Measurements from ENCODE around the gene SMCO1. TPM values are rescaled to one million over a fixed set of nuclear protein-coding genes. Genes with fewer than 3 reads are reported as not detected.
"Not testable (repeated sequence)": the region's sequence is repeated elsewhere in the genome, so short reads cannot be mapped to it uniquely, and the experiment has no call there.

The SMCO1 gene
- total RNA-seq, 3 donors from 2014 or later = not detected

- ATAC-seq (no peak), DNase-seq (no peak)
- Histone ChIP-seq H3K36me3 (ENCODE audit: low read depth) (no peaks in the 10 kb centered on the region), H3K4me3 (no peak overlapping the region), H3K4me1 (ENCODE audit: low read depth) (no peaks in the 10 kb centered on the region), H3K9me3 (no peaks in the 10 kb centered on the region)
- intact Hi-C loops (cut with DNase I, micrococcal nuclease) = no loop called here
- TF ChIP-seq, protein P1, sequence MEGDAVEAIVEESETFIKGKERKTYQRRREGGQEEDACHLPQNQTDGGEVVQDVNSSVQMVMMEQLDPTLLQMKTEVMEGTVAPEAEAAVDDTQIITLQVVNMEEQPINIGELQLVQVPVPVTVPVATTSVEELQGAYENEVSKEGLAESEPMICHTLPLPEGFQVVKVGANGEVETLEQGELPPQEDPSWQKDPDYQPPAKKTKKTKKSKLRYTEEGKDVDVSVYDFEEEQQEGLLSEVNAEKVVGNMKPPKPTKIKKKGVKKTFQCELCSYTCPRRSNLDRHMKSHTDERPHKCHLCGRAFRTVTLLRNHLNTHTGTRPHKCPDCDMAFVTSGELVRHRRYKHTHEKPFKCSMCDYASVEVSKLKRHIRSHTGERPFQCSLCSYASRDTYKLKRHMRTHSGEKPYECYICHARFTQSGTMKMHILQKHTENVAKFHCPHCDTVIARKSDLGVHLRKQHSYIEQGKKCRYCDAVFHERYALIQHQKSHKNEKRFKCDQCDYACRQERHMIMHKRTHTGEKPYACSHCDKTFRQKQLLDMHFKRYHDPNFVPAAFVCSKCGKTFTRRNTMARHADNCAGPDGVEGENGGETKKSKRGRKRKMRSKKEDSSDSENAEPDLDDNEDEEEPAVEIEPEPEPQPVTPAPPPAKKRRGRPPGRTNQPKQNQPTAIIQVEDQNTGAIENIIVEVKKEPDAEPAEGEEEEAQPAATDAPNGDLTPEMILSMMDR (IDR thresholded peaks at IDR 0.05) = no peak
Observed at GRCh38 chr3:196477678-196478077, 37.5 kb downstream of the SMCO1 start.

GRCh38 chr3:196472286-196472685 lies 42.9 kb downstream of the SMCO1 start:
- DNase-seq (no peak), ATAC-seq (no peak)
- Histone ChIP-seq H3K4me1 (ENCODE audit: low read depth) (no peaks in the 10 kb centered on the region), H3K36me3 (ENCODE audit: low read depth) (peaks cover 7% of the 10 kb centered on the region), H3K9me3 (no peaks in the 10 kb centered on the region), H3K4me3 (no peak overlapping the region)
- intact Hi-C loops (cut with DNase I, micrococcal nuclease) = no loop called here
- TF ChIP-seq, protein P1 (IDR thresholded peaks at IDR 0.05) = no peak

DNA sequence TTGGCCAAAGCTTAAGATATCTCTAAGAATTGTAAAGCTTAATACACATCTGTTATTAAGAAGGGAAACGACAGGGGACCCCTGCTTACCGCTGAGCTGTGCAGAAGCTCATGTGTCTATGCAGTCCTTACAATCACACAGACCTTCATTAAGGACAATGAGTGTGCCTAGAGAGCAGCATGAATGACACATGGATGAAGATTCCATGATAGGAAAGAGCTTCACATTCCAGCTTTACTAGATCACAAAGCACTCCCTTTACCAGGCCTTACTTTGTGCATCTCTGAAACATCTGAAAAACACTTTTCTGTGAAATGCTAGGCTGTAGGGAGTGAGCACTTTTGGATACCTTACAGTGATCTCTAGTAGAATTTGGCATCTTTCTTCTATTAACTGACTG lies 43.6 kb downstream of the SMCO1 start:
- DNase-seq = no peak
- intact Hi-C loops (cut with DNase I, micrococcal nuclease) = no loop called here
- H3K36me3 ChIP-seq (ENCODE audit: low read depth) = peaks cover 7% of the 10 kb centered on the region
- H3K4me1 ChIP-seq (ENCODE audit: low read depth) = no peaks in the 10 kb centered on the region
- no peak overlapping the region for H3K4me3 ChIP-seq
- no peak for ATAC-seq
- TF ChIP-seq, protein P1 (IDR thresholded peaks at IDR 0.05) = no peak
- no peaks in the 10 kb centered on the region for H3K9me3 ChIP-seq

DNA sequence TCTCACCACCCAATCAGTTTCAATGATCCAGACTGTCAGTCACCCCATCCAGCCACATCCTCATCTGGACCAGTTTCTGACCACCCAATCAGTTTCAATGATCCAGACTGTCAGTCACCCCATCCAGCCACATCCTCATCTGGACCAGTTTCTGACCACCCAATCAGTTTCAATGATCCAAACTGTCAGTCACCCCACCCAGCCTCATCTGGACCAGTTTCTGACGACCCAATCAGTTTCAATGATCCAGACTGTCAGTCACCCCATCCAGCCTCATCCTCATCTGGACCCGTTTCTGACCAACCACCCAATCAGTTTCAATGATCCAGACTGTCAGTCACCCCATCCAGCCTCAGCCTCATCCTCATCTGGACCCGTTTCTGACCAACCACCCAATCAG lies 45.0 kb downstream of the SMCO1 start:
- intact Hi-C loops (cut with DNase I, micrococcal nuclease); H3K4me3 ChIP-seq; H3K9me3 ChIP-seq; H3K4me1 ChIP-seq (ENCODE audit: low read depth); H3K36me3 ChIP-seq (ENCODE audit: low read depth); DNase-seq; ATAC-seq: not testable (repeated sequence)

DNA sequence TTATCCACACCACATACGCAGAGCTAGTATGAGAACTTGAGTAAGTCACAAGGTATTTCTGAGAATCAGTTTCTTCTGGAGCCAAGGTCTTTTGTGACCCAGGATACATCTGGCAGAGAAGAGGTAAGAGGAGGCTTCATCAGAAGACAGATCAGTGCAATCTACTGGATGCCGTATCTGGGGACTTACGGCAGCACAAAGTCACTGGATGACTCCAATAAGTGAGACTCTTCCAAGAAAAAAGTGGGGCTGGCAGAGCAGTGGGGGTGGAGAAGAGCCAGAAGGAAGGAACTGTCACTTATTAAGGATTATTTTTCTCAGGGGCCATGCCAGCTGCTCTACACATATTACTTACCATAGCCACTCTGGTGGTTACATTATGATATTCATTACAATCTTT lies 51.3 kb downstream of the SMCO1 start:
- H3K4me3 ChIP-seq = no peak overlapping the region
- intact Hi-C loops (cut with DNase I, micrococcal nuclease) = no loop called here
- ATAC-seq = no peak
- no peaks in the 10 kb centered on the region for H3K9me3 ChIP-seq
- H3K36me3 ChIP-seq (ENCODE audit: low read depth) = no peaks in the 10 kb centered on the region
- no peak for DNase-seq
- no peaks in the 10 kb centered on the region for H3K4me1 ChIP-seq (ENCODE audit: low read depth)
- TF ChIP-seq, protein P1 (IDR thresholded peaks at IDR 0.05) = no peak

DNA sequence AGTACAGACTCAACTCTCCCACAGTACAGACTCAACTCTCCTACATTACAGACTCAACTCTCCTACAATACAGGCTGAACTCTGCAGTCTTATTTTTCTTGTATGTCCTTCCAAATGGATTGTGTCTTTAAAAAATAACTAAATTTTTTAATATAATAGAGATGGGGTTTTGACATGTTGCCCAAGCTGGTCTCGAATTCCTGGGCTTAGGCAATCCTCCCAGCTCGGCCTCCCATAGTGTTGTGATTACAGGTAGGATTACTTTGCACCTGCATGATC lies 51.7 kb downstream of the SMCO1 start:
- H3K4me1 ChIP-seq (ENCODE audit: low read depth) = no peaks in the 10 kb centered on the region
- H3K9me3 ChIP-seq = no peaks in the 10 kb centered on the region
- H3K4me3 ChIP-seq = no peak overlapping the region
- no peaks in the 10 kb centered on the region for H3K36me3 ChIP-seq (ENCODE audit: low read depth)
- TF ChIP-seq, protein P1 (IDR thresholded peaks at IDR 0.05) = no peak
- ATAC-seq (no peak), DNase-seq (no peak)
- intact Hi-C loops (cut with DNase I, micrococcal nuclease) = no loop called here

DNA sequence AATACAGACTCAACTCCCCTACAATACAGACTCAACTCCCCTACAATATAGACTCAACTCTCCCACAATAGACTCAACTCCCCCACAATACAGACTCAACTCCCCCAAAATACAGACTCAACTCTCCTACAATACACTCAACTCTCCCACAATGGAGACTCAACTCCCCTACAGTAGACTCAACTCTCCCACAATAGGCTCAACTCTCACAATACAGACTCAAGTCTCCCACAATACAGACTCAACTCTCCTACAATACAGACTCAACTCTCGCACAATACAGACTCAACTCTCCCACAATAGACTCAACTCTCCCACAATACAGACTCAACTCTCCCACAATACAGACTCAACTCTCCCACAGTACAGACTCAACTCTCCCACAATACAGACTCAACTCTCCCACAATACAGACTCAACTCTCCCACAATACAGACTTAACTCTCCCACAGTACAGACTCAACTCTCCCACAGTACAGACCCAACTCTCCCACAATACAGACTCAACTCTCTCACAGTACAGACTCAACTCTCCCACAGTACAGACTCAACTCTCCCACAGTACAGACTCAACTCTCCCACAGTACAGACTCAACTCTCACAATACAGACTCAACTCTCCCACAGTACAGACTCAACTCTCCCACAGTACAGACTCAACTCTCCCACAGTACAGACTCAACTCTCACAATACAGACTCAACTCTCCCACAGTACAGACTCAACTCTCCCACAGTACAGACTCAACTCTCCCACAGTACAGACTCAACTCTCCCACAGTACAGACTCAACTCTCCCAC lies 52.3 kb downstream of the SMCO1 start:
- DNase-seq; H3K4me3 ChIP-seq; H3K36me3 ChIP-seq (ENCODE audit: low read depth); H3K4me1 ChIP-seq (ENCODE audit: low read depth); H3K9me3 ChIP-seq; ATAC-seq; intact Hi-C loops (cut with DNase I, micrococcal nuclease): not testable (repeated sequence)

Data from mucosa of descending colon (tissue), 3 donors.